ENCODE data around the gene BMP5.

The BMP5 gene

GRCh38 chr6:55872866-55873265 is 2.5 kb downstream of the BMP5 start:
- DNase-seq (ENCODE audit: low spot score): no peak

GRCh38 chr6:55870181-55870813 is 5.1 kb downstream of the BMP5 start:
- no peak for DNase-seq (ENCODE audit: low spot score)

GRCh38 chr6:55869674-55870073 is 5.7 kb downstream of the BMP5 start:
- no peak for DNase-seq (ENCODE audit: low spot score)

DNA sequence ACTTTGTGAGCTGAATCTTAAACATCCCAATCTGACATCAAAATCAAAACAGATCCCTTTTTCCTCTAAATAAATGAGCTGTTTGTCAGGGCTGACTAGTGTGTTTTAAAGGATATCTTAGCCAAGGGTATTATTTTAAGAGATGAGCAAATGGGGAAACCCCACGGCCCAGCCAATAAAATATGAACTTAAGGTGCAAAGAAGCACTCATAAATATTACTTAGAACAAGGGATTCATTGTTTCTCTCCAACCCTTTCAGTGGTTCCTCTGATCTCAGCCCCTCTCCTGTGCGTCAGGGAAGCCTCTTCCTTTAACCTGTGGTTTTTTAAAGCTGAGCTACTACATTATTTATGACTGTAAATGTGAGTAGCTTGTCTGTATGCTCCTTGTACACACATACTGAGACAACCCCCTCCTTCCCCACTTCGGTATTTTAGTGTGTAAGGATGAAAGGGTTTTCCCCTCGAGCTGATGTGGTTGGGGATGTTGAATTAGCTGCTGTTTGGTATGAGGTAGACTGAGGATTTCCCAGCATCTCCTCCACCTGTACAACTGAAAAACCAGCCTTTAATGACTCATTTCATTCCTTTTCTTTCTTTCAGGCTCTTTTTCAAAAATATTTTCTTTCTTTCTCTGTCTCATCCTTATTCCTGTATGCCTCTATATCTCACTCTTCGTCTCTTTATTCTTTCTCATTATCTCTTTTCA is 6.5 kb downstream of the BMP5 start:
- no peak for DNase-seq (ENCODE audit: low spot score)

- DNase-seq (ENCODE audit: low spot score): no peak
These were observed 7.2 kb downstream of the BMP5 start for GRCh38 chr6:55868176-55868575.

DNA sequence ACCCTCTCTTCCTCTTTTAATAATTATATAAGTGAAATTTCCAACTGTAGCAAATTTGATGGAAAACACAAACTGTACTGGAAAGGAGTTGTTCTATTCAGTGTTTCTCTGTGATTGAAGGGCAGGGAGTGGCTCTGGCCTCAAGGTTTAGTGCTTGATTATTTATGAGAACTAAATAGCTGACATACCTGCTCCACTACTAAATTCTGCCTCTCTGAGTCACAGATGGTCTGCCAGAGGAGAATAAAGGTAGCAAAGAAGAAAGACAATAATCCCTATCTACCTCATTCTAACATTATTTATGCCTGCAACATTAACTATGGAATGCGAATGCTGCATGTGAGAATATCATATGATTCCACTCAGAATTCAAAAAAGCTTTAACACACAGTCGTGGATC is 9.3 kb downstream of the BMP5 start:
- DNase-seq (ENCODE audit: low spot score): no peak

DNA sequence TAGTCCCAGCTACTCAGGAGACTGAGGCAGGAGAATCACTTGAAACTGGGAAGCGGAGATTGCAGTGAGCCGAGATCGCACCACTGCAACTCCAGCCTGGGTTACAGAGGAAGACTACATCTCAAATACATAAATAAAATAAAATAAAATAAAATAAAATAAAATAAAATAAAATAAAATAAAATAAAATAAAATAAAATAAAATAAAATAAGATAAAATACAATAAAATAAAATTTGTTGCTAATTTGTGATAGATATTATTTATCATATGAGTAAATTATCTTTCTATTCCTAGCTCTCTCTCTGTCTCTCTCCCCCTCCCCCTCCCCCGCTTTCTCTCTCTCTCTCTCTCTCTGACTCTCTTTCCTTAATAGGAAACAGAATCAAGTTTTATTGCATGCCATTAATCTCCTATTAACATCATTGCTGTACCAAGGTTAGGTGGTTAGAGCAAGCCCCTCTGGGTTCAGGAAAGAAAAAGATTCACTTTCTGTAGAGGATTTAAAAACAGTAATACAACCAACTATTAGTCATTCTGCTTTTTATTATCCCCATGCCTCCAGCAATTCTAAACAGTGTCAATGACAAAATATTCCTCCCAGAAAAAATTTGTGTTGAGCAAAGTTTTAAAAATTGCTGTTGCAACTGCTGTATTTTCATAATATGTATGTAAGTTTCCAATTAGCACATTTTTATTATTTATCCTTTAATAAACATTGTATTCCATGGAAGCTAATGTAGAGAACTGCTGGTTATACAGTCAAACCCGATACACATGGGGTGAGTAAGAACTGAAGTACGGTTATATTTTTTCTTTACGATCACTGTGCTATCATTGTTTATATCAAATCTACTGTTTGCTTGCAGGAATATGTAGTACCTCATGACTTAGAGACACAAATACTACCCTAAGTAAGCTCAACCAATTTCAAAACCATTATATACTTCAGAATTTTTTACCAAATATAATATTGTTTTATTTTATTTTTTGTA is 22.1 kb downstream of the BMP5 start:
- no peak for DNase-seq (ENCODE audit: low spot score)

GRCh38 chr6:55841341-55841740 is 34.0 kb downstream of the BMP5 start:
- no peak for DNase-seq (ENCODE audit: low spot score)

DNA sequence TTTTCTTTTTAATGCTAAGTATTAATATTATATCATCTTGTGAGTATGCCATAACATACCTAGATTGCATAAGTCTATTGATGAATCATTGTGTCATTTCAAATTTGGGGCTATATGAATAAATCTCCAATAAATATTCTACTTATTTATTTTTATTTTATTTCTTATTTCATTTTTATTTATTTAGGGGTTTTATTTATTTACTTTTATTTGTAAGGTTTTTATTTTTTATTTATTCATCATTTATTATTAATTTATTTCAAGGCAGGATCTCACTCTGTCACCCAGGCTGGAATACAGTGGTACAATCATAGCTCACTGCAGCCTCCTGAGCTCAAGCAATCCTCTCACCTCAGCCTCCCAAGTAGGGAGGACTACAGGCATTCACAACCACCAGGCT is 36.3 kb downstream of the BMP5 start:
- DNase-seq (ENCODE audit: low spot score): no peak

GRCh38 chr6:55836945-55837344 is 38.4 kb downstream of the BMP5 start:
- DNase-seq (ENCODE audit: low spot score): no peak

DNA sequence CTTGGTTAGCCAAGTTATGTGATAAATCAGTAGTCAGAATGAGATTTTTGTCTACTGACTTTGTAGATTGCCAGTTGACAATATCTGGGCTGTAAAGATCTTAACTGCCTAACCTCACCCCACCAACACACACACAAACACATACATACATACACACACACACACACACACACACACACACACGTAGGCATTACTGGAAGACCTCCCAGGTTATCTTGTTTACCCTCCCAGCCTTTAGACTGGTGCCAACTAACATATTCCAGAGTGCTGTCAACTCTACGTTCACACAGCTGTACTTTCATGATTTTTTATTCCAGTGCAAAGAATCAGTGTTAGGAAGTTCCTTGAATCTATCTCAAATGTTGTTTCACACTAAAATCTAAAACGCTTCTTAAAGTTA is 38.9 kb downstream of the BMP5 start:
- no peak for DNase-seq (ENCODE audit: low spot score)

- no peak for DNase-seq (ENCODE audit: low spot score)
These were observed 40.2 kb downstream of the BMP5 start for GRCh38 chr6:55835220-55835619.

GRCh38 chr6:55833284-55833683 is 42.1 kb downstream of the BMP5 start:
- no peak for DNase-seq (ENCODE audit: low spot score)

GRCh38 chr6:55827818-55828522 is 47.4 kb downstream of the BMP5 start:
- DNase-seq (ENCODE audit: low spot score): no peak

DNA sequence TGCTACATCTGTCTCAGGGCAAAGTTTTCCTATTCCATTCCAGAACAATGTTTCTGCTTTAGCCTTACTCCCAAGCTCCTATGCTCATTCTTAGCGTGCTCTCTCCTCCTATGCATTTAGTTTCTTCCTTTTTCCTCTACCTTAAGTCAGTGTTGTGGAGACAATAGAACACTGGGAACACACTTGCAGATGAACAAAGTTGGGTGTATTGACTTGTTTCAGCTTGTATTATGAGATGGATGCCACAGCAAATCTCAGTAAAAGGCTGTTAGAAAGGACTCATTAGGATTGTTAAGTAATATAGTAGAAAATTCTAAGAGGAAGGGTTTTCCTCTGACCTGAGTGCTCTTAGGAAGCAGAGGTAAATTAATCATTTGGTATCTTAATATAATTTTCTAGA is 48.4 kb downstream of the BMP5 start:
- DNase-seq (ENCODE audit: low spot score): no peak

DNA sequence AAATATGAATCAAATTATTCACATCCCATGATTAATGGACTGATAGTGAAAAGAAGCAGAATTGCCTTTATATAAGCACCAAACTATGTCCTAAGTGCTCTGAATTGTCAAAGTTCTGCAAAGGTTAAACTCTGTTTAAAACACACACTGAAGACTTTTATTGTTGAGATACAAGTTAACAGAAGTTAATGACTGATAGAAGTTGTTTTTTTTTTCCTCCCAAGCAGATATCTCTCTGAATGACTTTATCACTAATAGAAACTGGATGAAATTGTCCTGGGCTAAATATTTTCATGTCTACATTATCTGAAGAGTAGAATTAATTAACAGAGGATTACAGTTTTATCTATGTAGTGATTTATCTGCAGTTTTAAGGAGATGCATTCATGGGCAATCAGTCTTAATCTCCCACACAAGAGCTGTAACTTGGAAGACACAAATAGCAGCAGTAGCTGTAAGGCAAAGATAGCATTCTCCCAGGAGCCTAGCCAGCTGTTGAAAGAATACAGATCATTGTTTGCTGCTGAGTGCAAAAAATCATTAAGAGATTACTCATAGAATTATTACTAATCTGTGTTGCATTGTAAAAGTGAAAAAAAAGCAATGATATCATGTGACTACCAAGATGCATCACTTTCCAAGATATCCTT is 49.9 kb downstream of the BMP5 start:
- no peak for DNase-seq (ENCODE audit: low spot score)

DNA sequence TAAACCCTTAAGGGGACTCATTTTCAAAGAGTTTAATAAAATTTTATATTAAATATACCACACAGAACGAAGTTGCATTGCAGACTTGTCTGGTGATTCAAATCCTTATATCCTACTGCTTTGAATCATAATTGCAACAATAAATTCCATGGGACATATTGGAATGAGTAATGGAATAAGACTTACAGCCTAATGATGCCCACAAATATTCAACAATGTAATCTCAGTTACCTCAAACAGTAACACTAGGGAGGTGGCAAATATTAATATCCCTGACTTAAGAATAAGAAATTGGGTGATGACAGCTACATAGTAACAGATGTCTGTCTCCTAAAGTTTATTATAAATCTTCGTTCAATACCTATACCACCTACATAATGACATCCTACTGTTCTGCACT is 52.6 kb downstream of the BMP5 start:
- no peak for DNase-seq (ENCODE audit: low spot score)

DNA sequence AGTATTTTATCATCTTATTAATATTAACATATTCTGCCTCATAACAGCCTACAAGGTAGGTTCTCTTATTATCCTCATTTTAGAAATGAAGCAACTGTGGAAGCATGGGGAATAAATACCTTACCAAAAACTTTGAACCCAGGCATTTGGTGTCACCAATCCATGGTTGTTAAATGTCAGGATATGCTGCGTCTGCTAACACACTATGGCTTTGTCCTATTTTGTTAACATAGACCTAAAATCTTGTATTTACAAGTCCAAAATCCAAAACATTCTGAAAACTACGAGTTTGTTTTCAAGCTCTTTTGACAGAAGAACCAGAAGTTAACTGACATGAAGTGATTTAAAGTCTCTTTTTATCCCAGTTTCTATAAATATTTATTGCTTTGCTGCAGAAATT is 53.4 kb downstream of the BMP5 start:
- DNase-seq (ENCODE audit: low spot score): no peak

- DNase-seq (ENCODE audit: low spot score): no peak
These were observed 54.7 kb downstream of the BMP5 start for GRCh38 chr6:55820696-55821095.

DNA sequence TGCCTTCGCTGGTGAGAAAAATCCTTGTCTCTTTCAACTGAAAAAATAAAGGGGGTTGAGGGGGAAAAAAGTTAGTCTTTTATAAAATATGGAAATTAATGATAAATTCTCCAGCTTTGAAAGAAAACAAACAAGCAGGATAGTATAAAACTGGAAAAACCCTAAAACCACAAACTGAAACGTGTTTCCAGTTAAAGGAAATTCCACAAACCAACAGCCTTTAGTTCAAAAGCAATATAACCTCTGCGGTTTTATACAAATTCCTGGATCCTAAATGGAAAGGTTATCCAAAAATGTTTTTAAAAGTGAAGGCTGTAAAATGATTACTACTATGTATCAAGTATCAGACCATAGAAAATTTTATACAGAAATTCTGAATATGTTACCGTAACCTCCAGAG is 55.6 kb downstream of the BMP5 start:
- no peak for DNase-seq (ENCODE audit: low spot score)

- DNase-seq (ENCODE audit: low spot score): no peak
These were observed 56.9 kb downstream of the BMP5 start for GRCh38 chr6:55818482-55818881.

DNA sequence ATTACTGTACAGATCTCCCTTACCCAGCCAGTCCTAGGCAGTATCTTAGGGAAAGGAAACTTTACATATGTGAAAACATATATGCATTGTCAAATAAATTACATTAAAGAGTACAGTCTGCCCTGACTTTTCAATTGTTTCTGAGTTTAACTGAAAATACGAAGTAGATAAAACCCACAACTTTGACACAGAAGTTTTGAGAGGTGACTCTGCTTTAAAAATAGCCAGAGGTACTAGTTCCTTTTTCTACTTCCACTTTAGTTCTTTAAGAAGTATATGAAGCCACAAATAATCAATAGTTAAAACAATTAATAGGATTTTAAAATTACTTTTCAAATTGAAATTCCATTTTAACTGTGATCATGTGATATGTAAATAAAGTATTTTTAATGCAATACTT is 62.9 kb downstream of the BMP5 start:
- DNase-seq (ENCODE audit: low spot score): no peak
